OCI-LY7 (cell line): ENCODE measurements around the gene CD9.

Experiments used
- CTCF ChIP-seq: fragments of 200-600 bp; sonication (generic); conservative IDR thresholded peaks from 2 replicates; pipeline ENCODE4 v1.5.1; 2014; ENCODE audit warnings: mild to moderate bottlenecking, antibody characterized with exemption, low read length, moderate library complexity, mixed read lengths
- EZH2phosphoT487 ChIP-seq: fragments of 200-600 bp; sonication (generic); IDR thresholded peaks from 2 replicates; pipeline ENCODE4 v1.6.1; 2018; ENCODE audit warnings: low read depth, borderline replicate concordance, mild to moderate bottlenecking, mixed run types, antibody characterized with exemption, low read length, moderate library complexity, mixed read lengths

- TF ChIP-seq CTCF: no peak
- no peak for TF ChIP-seq EZH2phosphoT487
Observed at GRCh38 chr12:6264402-6265037, 64.3 kb downstream of the CD9 start.
